OCI-LY7 (cell line): ENCODE measurements around the gene TEAD2. TPM values are rescaled to one million over a fixed set of nuclear protein-coding genes. Genes with fewer than 3 reads are reported as not detected.
"Not testable (repeated sequence)": the region's sequence is repeated elsewhere in the genome, so short reads cannot be mapped to it uniquely, and the experiment has no call there.

Experiments
- BruUV-seq: library from RNA; stranded (reverse); fragments of 400-500 nt; replicated peaks from 2 replicates; lab custom pipeline; 2021; lab: Mats Ljungman, UMichigan
- CTCF ChIA-PET: fragments of 300-600 bp; sonication (Branson Sonifier 250); formaldehyde crosslinking; loops from one replicate; lab custom pipeline; 2022; ENCODE audit warnings: antibody characterized with exemption; ENCODE audit not compliant: unreplicated experiment; lab: Charles Lee
- POLR2A ChIA-PET: fragments of 300-600 bp; sonication (Branson Sonifier 250); formaldehyde crosslinking; loops from one replicate; lab custom pipeline; 2022; ENCODE audit warnings: antibody characterized with exemption; lab: Charles Lee
- DNase-seq: peaks from one replicate; pipeline ENCODE4 v3.0.0-alpha.2; 2015; ENCODE audit warnings: low spot score
- H2AFZ ChIP-seq: fragments of 200-600 bp; sonication (generic), shearing (Covaris generic); 2 replicates; pipeline ENCODE4 v1.6.1; 2014; ENCODE audit warnings: mild to moderate bottlenecking, antibody characterized with exemption, low read length, moderate library complexity
- H3K27ac ChIP-seq: fragments of 200-600 bp; sonication (generic); 2 replicates; pipeline ENCODE4 v1.5.1; 2014; ENCODE audit warnings: mixed run types, low read depth, mild to moderate bottlenecking, moderate library complexity, low read length, inconsistent platforms; ENCODE audit not compliant: poor library complexity, severe bottlenecking
- H3K36me3 ChIP-seq: fragments of 200-600 bp; sonication (generic); 2 replicates; pipeline ENCODE4 v1.6.1; 2014; ENCODE audit warnings: mild to moderate bottlenecking, antibody characterized with exemption, low read length, moderate library complexity, mixed read lengths; ENCODE audit not compliant: insufficient read depth
- H3K4me1 ChIP-seq: fragments of 200-600 bp; sonication (generic); 2 replicates; pipeline ENCODE4 v1.5.1; 2014; ENCODE audit warnings: mild to moderate bottlenecking, low read length; ENCODE audit not compliant: insufficient read depth, poor library complexity, severe bottlenecking
- H3K4me2 ChIP-seq: fragments of 200-600 bp; sonication (generic); 2 replicates; pipeline ENCODE4 v1.6.1; 2014; ENCODE audit warnings: mild to moderate bottlenecking, low read length
- H3K4me3 ChIP-seq: fragments of 200-600 bp; sonication (generic); 2 replicates; pipeline ENCODE4 v1.5.1; 2014; ENCODE audit warnings: mild to moderate bottlenecking, low read depth, low read length; ENCODE audit not compliant: poor library complexity, severe bottlenecking
- H3K79me2 ChIP-seq: fragments of 200-600 bp; sonication (generic); 2 replicates; pipeline ENCODE4 v1.6.1; 2016; ENCODE audit warnings: low read depth, mild to moderate bottlenecking, low read length, moderate library complexity, mixed read lengths; ENCODE audit not compliant: insufficient read depth
- H3K9me2 ChIP-seq: fragments of 200-600 bp; sonication (generic); 2 replicates; pipeline ENCODE4 v1.6.1; 2016; ENCODE audit warnings: mild to moderate bottlenecking, low read length, mixed read lengths; ENCODE audit not compliant: insufficient read depth
- H3K9me3 ChIP-seq: fragments of 200-600 bp; sonication (generic); 2 replicates; pipeline ENCODE4 v1.6.1; 2014; ENCODE audit warnings: mild to moderate bottlenecking, mixed run types, low read length, mixed read lengths
- H4K20me1 ChIP-seq: fragments of 200-600 bp; sonication (generic); 2 replicates; pipeline ENCODE4 v1.6.1; 2014; ENCODE audit warnings: mild to moderate bottlenecking, antibody characterized with exemption, low read length, moderate library complexity, mixed read lengths; ENCODE audit not compliant: insufficient read depth
- CTCF ChIP-seq: fragments of 200-600 bp; sonication (generic); conservative IDR thresholded peaks from 2 replicates; pipeline ENCODE4 v1.5.1; 2014; ENCODE audit warnings: mild to moderate bottlenecking, antibody characterized with exemption, low read length, moderate library complexity, mixed read lengths
- EZH2phosphoT487 ChIP-seq: fragments of 200-600 bp; sonication (generic); IDR thresholded peaks from 2 replicates; pipeline ENCODE4 v1.6.1; 2018; ENCODE audit warnings: low read depth, borderline replicate concordance, mild to moderate bottlenecking, mixed run types, antibody characterized with exemption, low read length, moderate library complexity, mixed read lengths
- intact Hi-C: fragments of 100-400 bp; cut with micrococcal nuclease; formaldehyde crosslinking; loops from one replicate; pipeline ENCODE4 v1.10.0; 2022; ENCODE audit not compliant: unreplicated experiment
- total RNA-seq, 2 experiments: library from RNA; depleted of rRNA in 1 of 2; stranded (reverse); fragments of >200 nt in 1 of 2; shearing (Covaris generic) in 1 of 2; gene quantifications; 2 replicates each; pipeline ENCODE4 v1.2.3, GENCODE V29; 2014 to 2022

Gene TEAD2
- total RNA-seq, 2 experiments from 2014 or later, result 4.9 to 5.3 TPM

GRCh38 chr19:49333811-49334288, 28.4 kb downstream of the TEAD2 start:
- H3K9me2 ChIP-seq, result no peaks in the 10 kb centered on the region
- POLR2A ChIA-PET, result interaction anchor here (0.6 to 1.6 kb wide), 3 partner anchors 8 to 161 kb away, joined by 3 to 8 read pairs (median 4); no protein-coding TSS in a partner anchor
- intact Hi-C loops, result loop anchor here (10.0 kb wide), 1 partner anchor 111 kb away; the partner anchor contains the start of gene SLC17A7
- no peak for TF ChIP-seq EZH2phosphoT487
- no peak overlapping the region for H2AFZ ChIP-seq
- H3K4me1 ChIP-seq, result peaks cover 80% of the 10 kb centered on the region
- CTCF ChIA-PET, result no interaction called here
- H3K79me2 ChIP-seq, result peaks cover 62% of the 10 kb centered on the region
- H3K4me3 ChIP-seq, result peak overlapping the region; percentile 76
- peak overlapping the region; percentile 98 for H3K27ac ChIP-seq
- no peaks in the 10 kb centered on the region for H4K20me1 ChIP-seq
- peak; percentile 98 for DNase-seq
- H3K4me2 ChIP-seq, result peak overlapping the region; percentile 100
- H3K36me3 ChIP-seq, result peaks cover 27% of the 10 kb centered on the region
- no peaks in the 10 kb centered on the region for H3K9me3 ChIP-seq
- BruUV-seq, result no TSS peak

- peak overlapping the region; percentile 60 for H3K4me3 ChIP-seq
- peaks cover 80% of the 10 kb centered on the region for H3K4me1 ChIP-seq
- intact Hi-C loops, result loop anchor here (10.0 kb wide), 1 partner anchor 111 kb away; the partner anchor contains the start of gene SLC17A7
- ChIA-PET POLR2A (interaction anchor here (0.6 to 1.2 kb wide), 2 partner anchors 65 to 161 kb away, joined by 3 to 4 read pairs; no protein-coding TSS in a partner anchor), CTCF (no interaction called here)
- peak overlapping the region; percentile 92 for H3K4me2 ChIP-seq
- peaks cover 62% of the 10 kb centered on the region for H3K79me2 ChIP-seq
- H4K20me1 ChIP-seq, result no peaks in the 10 kb centered on the region
- H2AFZ ChIP-seq, result no peak overlapping the region
- DNase-seq, result no peak
- H3K9me3 ChIP-seq, result no peaks in the 10 kb centered on the region
- TF ChIP-seq EZH2phosphoT487, result no peak
- TF ChIP-seq CTCF, result no peak
- no peaks in the 10 kb centered on the region for H3K9me2 ChIP-seq
- no TSS peak for BruUV-seq
- H3K36me3 ChIP-seq, result peaks cover 25% of the 10 kb centered on the region
- H3K27ac ChIP-seq, result peak overlapping the region; percentile 98
Measured at GRCh38 chr19:49333418-49333805, 28.8 kb downstream of the TEAD2 start.

- intact Hi-C loops, result loop anchor here (10.0 kb wide), 1 partner anchor 112 kb away; the partner anchor contains the start of gene SLC17A7
- Histone ChIP-seq H3K79me2 (peaks cover 59% of the 10 kb centered on the region), H3K4me2 (peak overlapping the region; percentile 92), H3K27ac (peak overlapping the region; percentile 98), H3K4me3 (peak overlapping the region; percentile 60), H3K36me3 (peaks cover 20% of the 10 kb centered on the region), H3K4me1 (peaks cover 81% of the 10 kb centered on the region)
- DNase-seq, H3K9me3 ChIP-seq, BruUV-seq, H4K20me1 ChIP-seq, H3K9me2 ChIP-seq, H2AFZ ChIP-seq: not testable (repeated sequence)
- ChIA-PET POLR2A (interaction anchor here (1.2 to 1.3 kb wide), 2 partner anchors 58 to 162 kb away, joined by 3 read pairs; no protein-coding TSS in a partner anchor), CTCF (interaction anchor here (1.1 kb wide), 1 partner anchor 54 kb away, joined by 3 read pairs; no protein-coding TSS in a partner anchor)
Measured at GRCh38 chr19:49332691-49333417, 29.4 kb downstream of the TEAD2 start.
